ENCODE results near the gene GNG12.
A peak's percentile ranks its signal among the peaks of the same experiment; 100 is the strongest.

- TF ChIP-seq CTCF (IDR thresholded peaks at IDR 0.05), result peak; percentile 59 to 83 (median 80)
- no peak for TF ChIP-seq POLR2A (IDR thresholded peaks at IDR 0.05)
- TF ChIP-seq POLR2AphosphoS5 (IDR thresholded peaks at IDR 0.05; ENCODE audit: insufficient read depth in 1 of 2, low read depth in 1 of 2), result peak in 1 of 2 donors; percentile 33
These were observed 66.9 kb downstream of the GNG12 start for GRCh38 chr1:67766141-67766978.
